Common myeloid progenitor, CD34-positive (primary cell): ENCODE measurements around the gene SKAP2.
A peak's percentile ranks its signal among the peaks of the same experiment; 100 is the strongest.

Experiments
- CTCF ChIA-PET: fragments of 350-600 bp; sonication (Branson Sonifier 250); formaldehyde crosslinking; loops from one replicate; lab custom pipeline; 2021; ENCODE audit warnings: antibody characterized with exemption; lab: Charles Lee
- POLR2A ChIA-PET: fragments of 350-600 bp; sonication (Branson Sonifier 250); formaldehyde crosslinking; loops from one replicate; lab custom pipeline; 2021; ENCODE audit warnings: antibody characterized with exemption; lab: Charles Lee
- DNase-seq, 3 donors: peaks; one replicate each; pipeline versions ENCODE4 v3.0.0 to v3.0.0-alpha.2; 2013
- H3K27ac ChIP-seq, 2 experiments: 1 replicate in 1 of 2; 2 replicates in 1 of 2; pipeline ENCODE4 v1.7.0; 2013; ENCODE audit warnings: inconsistent platforms in 2 of 2, low read length in 2 of 2, mild to moderate bottlenecking in 2 of 2, low read depth in 1 of 2, moderate library complexity in 1 of 2; ENCODE audit not compliant: severe bottlenecking in 2 of 2, insufficient read depth in 1 of 2, poor library complexity in 1 of 2
- H3K27me3 ChIP-seq, 5 experiments: replicated peaks in 2 of 5; 1 replicate in 3 of 5; 2 replicates in 2 of 5; pipeline versions ENCODE4 v1.6.1 to v1.7.0; 2013; ENCODE audit warnings: low read length in 4 of 5, mild to moderate bottlenecking in 2 of 5, moderate library complexity in 2 of 5, inconsistent platforms in 1 of 5; ENCODE audit not compliant: insufficient read depth in 5 of 5, control insufficient read depth in 4 of 5
- H3K36me3 ChIP-seq, 4 experiments: 1 replicate in 2 of 4; 2 replicates in 2 of 4; pipeline versions ENCODE4 v1.6.1 to v1.7.0; 2013; ENCODE audit warnings: low read length in 3 of 4, control low read depth in 1 of 4, mild to moderate bottlenecking in 1 of 4; ENCODE audit not compliant: control insufficient read depth in 4 of 4, insufficient read depth in 4 of 4
- H3K4me1 ChIP-seq, 4 experiments: 1 replicate in 3 of 4; 2 replicates in 1 of 4; pipeline versions ENCODE4 v1.6.1 to v1.7.1; 2013; ENCODE audit warnings: low read length in 3 of 4, mild to moderate bottlenecking in 3 of 4, control low read depth in 1 of 4, inconsistent platforms in 1 of 4, moderate library complexity in 1 of 4; ENCODE audit not compliant: control insufficient read depth in 4 of 4, insufficient read depth in 4 of 4; ENCODE audit errors: control extremely low read depth in 1 of 4
- H3K4me3 ChIP-seq, 7 experiments: 1 replicate in 4 of 7; 2 replicates in 3 of 7; pipeline versions ENCODE4 v1.5.1 to v1.7.0; 2013; ENCODE audit warnings: mild to moderate bottlenecking in 7 of 7, low read length in 6 of 7, moderate library complexity in 6 of 7, inconsistent platforms in 2 of 7, low read depth in 2 of 7, control low read depth in 1 of 7; ENCODE audit not compliant: insufficient read depth in 4 of 7, control insufficient read depth in 1 of 7; ENCODE audit errors: extremely low read depth in 1 of 7
- H3K9me3 ChIP-seq, 5 experiments: 1 replicate in 4 of 5; 2 replicates in 1 of 5; pipeline versions ENCODE4 v1.6.1 to v1.7.1; 2013; ENCODE audit warnings: low read length in 4 of 5, mild to moderate bottlenecking in 2 of 5, inconsistent platforms in 1 of 5, low read depth in 1 of 5, moderate library complexity in 1 of 5; ENCODE audit not compliant: control insufficient read depth in 4 of 5, insufficient read depth in 2 of 5; ENCODE audit errors: control extremely low read depth in 1 of 5
- WGBS: methylation state at CpG from one replicate; pipeline ENCODE4 v1.1.5; 2013; ENCODE audit not compliant: insufficient coverage; 5-methylcytosine and 5-hydroxymethylcytosine counted together

SKAP2 gene

GRCh38 chr7:26626687-26627086, 237.7 kb downstream of the SKAP2 start:
- no peak overlapping the region for H3K27ac ChIP-seq
- POLR2A ChIA-PET, result no interaction called here

DNA sequence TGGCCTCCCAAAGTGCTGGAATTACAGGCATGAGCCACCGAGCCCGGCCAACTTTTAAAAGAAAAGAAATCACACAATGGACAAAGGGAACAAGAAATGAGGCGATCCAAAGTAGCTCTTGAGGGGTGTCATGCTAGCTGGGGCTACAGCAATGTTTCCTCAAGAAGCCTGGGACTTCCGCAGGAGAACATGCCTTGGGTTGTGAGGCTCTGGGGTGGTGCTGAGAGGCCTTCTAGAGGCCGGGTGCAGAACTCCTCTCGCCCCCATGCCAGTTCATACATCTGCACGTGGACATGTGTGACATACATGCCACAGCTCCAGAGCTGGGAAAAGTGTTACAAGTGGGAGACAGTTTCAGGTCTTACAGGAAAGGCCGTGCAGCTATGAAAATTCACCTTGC, 238.2 kb downstream of the SKAP2 start:
- ChIA-PET POLR2A (no interaction called here), CTCF (interaction anchor here (0.8 kb wide), 1 partner anchor 109 kb away, joined by 3 read pairs; no protein-coding TSS in a partner anchor)
- no peak overlapping the region for H3K27ac ChIP-seq
- no peaks in the 10 kb centered on the region for H3K27me3 ChIP-seq
- no peaks in the 10 kb centered on the region for H3K9me3 ChIP-seq
- H3K36me3 ChIP-seq, result no peaks in the 10 kb centered on the region
- no peaks in the 10 kb centered on the region for H3K4me1 ChIP-seq
- H3K4me3 ChIP-seq, result no peak overlapping the region
- no peak for DNase-seq
- 97% methylated on average over 7 of the region's 8 CpGs for WGBS

More at GRCh38 chr7:26626687-26627086, 237.7 kb downstream of the SKAP2 start:
- no peaks in the 10 kb centered on the region for H3K27me3 ChIP-seq
- H3K9me3 ChIP-seq, result no peaks in the 10 kb centered on the region
- H3K36me3 ChIP-seq, result no peaks in the 10 kb centered on the region
- DNase-seq, result no peak
- WGBS, result 100% methylated on average over 2 of the region's 2 CpGs
- H3K4me3 ChIP-seq, result no peak overlapping the region
- CTCF ChIA-PET, result interaction anchor here (0.7 to 0.8 kb wide), 2 partner anchors 109 to 257 kb away, joined by 3 read pairs; no protein-coding TSS in a partner anchor
- H3K4me1 ChIP-seq, result no peaks in the 10 kb centered on the region

- ChIA-PET POLR2A (no interaction called here), CTCF (no interaction called here)
- WGBS, result 98% methylated on average over 3 of the region's 4 CpGs
- no peak overlapping the region for H3K27ac ChIP-seq
- no peaks in the 10 kb centered on the region for H3K36me3 ChIP-seq
- no peak overlapping the region for H3K4me3 ChIP-seq
- no peaks in the 10 kb centered on the region for H3K9me3 ChIP-seq
- no peak for DNase-seq
- no peaks in the 10 kb centered on the region for H3K4me1 ChIP-seq
- no peaks in the 10 kb centered on the region for H3K27me3 ChIP-seq
Observed at GRCh38 chr7:26625286-26625685, 239.1 kb downstream of the SKAP2 start.

GRCh38 chr7:26624839-26625238, 239.6 kb downstream of the SKAP2 start:
- CTCF ChIA-PET, result no interaction called here
- 97% methylated on average over 9 of the region's 12 CpGs for WGBS
- Histone ChIP-seq H3K4me3 (no peak overlapping the region), H3K4me1 (no peaks in the 10 kb centered on the region), H3K9me3 (no peaks in the 10 kb centered on the region), H3K36me3 (no peaks in the 10 kb centered on the region), H3K27me3 (no peaks in the 10 kb centered on the region), H3K27ac (no peak overlapping the region)
- no peak for DNase-seq
- POLR2A ChIA-PET, result no interaction called here

- 92% methylated on average over 4 of the region's 5 CpGs for WGBS
- H3K9me3 ChIP-seq, result no peaks in the 10 kb centered on the region
- no peaks in the 10 kb centered on the region for H3K27me3 ChIP-seq
- H3K4me1 ChIP-seq, result no peaks in the 10 kb centered on the region
- no peak overlapping the region for H3K4me3 ChIP-seq
- no peaks in the 10 kb centered on the region for H3K36me3 ChIP-seq
- CTCF ChIA-PET, result no interaction called here
- POLR2A ChIA-PET, result no interaction called here
- no peak for DNase-seq
- no peak overlapping the region for H3K27ac ChIP-seq
Observed at GRCh38 chr7:26624431-26624830, 240.0 kb downstream of the SKAP2 start.

- Histone ChIP-seq H3K4me3 (no peak overlapping the region), H3K27me3 (no peaks in the 10 kb centered on the region), H3K36me3 (no peaks in the 10 kb centered on the region), H3K4me1 (no peaks in the 10 kb centered on the region), H3K9me3 (no peaks in the 10 kb centered on the region), H3K27ac (no peak overlapping the region)
- ChIA-PET POLR2A (no interaction called here), CTCF (interaction anchor here (0.9 to 1.3 kb wide), 5 partner anchors 12 to 251 kb away, joined by 3 read pairs; no protein-coding TSS in a partner anchor)
- DNase-seq, result peak in 2 of 3 donors; percentile 31 to 44
- 96% methylated on average over 7 of the region's 12 CpGs for WGBS
Observed at GRCh38 chr7:26620352-26620751, 244.0 kb downstream of the SKAP2 start.

GRCh38 chr7:26619348-26619984, 244.9 kb downstream of the SKAP2 start:
- 94% methylated on average over 4 of the region's 4 CpGs for WGBS
- Histone ChIP-seq H3K36me3 (no peaks in the 10 kb centered on the region), H3K4me1 (no peaks in the 10 kb centered on the region), H3K9me3 (no peaks in the 10 kb centered on the region), H3K27ac (no peak overlapping the region), H3K27me3 (no peaks in the 10 kb centered on the region), H3K4me3 (no peak overlapping the region)
- ChIA-PET CTCF (interaction anchor here (0.9 to 1.3 kb wide), 3 partner anchors 40 to 250 kb away, joined by 3 read pairs; no protein-coding TSS in a partner anchor), POLR2A (no interaction called here)
- no peak for DNase-seq
